Stimulated activated CD8-positive, alpha-beta memory T cell treated with anti-CD3 and anti-CD28 coated beads, Interleukin-15, amount 100 ng/mL, for 1 hour (primary cell): ENCODE results near the gene C1QB.
A peak's percentile ranks its signal among the peaks of the same experiment; 100 is the strongest.

Source experiments
- DNase-seq: peaks from one replicate; pipeline ENCODE4 v3.0.0-alpha.2; 2020; ENCODE audit warnings: low read depth

C1QB gene

DNA sequence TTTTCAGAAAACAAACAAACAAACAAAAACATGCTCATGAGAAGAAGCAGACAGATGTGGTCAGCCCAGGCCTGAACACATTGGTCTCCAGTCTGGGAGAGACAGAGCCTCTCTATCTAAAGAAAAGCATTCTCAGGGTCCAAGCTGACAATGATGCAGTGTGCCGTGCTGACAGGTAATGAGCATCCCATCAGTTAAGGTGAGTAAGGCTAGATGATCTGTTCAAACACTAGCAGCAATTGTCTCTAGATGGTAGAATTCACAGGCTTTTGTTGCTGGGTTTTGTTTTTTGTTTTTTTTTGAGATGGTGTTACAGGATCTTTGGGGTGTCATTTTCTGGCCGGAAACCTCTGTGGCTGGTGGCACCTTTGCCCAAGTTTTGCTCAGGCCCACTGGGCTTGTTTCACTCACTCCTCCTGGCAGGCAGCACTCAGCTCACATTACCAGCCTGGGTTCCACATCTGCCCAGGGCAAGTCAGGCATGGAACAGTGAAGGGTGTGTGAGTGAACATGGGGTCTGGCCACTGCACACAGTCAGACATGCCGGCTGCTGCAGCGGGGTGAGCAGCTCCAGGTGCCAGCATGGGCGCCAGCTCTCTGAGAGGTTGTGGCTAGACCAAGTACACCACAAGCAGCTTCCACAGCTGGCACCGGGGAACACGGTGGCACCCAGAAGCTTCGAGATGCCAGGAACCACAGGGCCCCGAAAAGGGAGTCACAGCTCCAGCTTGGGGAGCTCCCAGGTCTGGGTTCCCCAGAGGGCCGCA lies 19.2 kb upstream of the C1QB start:
- no peak for DNase-seq

DNA sequence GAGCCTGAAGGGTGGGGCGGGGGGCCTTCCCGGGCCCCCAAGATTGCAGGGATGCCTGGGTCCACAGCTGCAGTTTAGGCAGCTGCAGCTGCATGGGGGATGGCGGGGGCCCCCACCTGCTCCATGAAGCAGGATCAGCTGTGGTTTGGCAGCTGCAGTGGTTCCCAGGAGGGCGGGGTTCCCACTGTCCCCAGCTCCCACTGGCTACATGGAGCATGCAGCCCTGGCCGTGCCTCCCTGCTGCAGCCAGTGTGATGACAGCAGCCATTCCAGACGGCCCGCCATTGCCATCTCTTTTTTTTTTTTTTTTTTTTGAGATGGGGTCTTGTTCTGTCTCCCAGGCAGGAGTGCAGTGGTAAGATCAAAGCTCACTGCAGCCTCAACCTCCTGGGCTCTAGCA lies 17.6 kb upstream of the C1QB start:
- DNase-seq, result no peak

DNA sequence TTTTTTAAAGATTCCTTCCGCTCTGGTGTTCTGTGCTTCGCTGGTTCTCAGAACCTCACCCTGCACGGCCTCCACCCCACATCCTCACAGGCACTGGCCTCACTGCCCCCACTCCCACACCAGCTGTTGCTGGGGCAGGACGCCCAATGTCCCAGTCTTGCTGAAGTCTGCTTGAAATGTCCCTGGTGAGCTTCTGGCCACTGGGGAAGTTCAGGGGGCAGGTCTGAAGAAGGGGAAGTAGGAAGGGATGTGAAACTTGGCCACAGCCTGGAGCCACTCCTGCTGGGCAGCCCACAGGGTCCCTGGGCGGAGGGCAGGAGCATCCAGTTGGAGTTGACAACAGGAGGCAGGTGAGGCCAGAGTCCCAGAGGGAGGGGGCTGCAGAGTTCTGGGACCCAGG lies 16.7 kb upstream of the C1QB start, which contains the start of gene C1QA:
C1QA (plus strand) TSS at position 276 of the 400 bp plus-strand sequence. CDS start 989 bp downstream, outside the sequence.
- DNase-seq, result no peak

DNA sequence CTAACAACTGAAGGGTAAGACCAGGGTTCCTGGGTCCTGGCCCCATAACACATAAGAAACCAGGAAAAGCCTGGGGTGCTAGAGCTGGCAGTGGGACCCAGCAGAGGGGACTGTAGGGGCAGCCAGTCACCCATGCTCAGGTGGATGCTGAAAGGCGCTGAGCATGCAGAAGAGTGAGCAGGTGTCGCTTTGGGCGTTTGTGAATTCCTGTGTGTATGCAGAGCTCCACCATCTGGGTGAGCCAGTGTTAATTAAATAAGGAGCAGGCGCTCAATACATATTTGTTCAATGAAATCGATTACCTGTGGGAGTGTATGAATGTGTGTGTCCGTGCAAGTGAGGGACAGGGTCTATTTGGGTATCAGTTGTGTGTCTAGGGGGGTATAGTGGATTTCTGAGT lies 16.1 kb upstream of the C1QB start:
- DNase-seq, result no peak

DNA sequence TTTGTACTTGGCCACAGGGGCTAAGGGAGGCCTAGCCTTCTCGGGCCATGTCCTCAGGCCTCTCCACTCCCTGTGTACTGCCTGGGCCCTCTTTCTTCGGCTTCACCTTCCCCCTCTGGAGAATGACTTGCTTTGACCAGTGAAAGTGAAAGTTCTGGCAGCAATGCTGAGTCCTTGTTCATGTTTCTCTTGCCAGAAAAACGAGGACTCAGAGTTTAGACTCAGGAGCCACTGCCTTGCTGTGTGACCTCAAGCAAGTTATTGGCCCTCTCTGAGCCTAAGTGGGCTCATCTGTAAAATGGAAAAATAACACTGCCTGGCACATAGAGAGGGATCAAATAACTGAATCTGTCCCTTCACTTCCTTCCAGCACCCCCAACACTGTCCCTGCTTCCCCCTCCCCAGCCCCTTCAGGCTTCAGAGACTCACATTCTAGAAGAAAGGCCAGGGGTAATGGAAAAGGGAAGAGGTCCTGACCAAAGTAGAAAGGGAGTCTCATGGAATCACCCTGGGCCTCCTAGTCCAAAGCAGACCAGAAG lies 15.1 kb upstream of the C1QB start:
- DNase-seq, result no peak

DNA sequence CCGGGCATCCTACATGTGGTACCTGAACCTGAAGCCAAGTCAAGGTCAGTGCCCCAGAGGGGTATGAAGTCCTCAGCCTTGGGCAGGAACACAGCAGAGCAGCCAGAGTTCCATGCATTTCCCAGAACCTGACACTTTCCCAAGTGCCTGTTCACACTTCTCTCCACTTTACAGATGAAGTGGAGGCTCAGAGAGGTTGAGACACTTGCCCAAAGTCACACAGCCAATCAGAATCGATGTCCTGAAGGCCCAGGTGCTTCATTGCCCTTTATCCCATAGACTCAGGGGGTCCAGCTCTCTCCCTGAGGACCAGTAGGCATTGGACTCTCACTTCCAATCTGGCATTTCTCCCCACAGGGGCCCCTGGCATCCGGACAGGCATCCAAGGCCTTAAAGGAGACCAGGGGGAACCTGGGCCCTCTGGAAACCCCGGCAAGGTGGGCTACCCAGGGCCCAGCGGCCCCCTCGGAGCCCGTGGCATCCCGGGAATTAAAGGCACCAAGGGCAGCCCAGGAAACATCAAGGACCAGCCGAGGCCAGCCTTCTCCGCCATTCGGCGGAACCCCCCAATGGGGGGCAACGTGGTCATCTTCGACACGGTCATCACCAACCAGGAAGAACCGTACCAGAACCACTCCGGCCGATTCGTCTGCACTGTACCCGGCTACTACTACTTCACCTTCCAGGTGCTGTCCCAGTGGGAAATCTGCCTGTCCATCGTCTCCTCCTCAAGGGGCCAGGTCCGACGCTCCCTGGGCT lies 14.4 kb upstream of the C1QB start:
- DNase-seq, result no peak

DNA sequence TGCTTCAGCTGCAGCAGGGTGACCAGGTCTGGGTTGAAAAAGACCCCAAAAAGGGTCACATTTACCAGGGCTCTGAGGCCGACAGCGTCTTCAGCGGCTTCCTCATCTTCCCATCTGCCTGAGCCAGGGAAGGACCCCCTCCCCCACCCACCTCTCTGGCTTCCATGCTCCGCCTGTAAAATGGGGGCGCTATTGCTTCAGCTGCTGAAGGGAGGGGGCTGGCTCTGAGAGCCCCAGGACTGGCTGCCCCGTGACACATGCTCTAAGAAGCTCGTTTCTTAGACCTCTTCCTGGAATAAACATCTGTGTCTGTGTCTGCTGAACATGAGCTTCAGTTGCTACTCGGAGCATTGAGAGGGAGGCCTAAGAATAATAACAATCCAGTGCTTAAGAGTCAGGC lies 13.8 kb upstream of the C1QB start:
- DNase-seq, result no peak

DNA sequence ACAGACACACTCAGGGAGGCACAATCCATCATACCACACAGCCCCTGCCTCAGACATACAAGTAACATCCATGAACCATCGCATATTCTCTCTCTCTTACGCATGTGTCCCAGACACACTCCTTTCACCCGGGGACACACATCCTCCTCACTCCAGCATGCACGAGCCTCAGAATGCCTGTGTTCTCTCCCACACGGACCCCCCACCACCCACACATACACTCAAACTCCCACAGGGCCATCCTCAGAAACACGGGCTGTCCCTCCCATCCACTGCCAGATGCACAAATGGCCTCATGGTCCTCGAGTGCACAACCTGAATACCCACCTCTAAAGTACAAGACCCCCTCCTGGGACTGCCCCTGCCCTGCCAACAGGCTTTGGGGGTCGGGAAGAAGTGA lies 11.8 kb upstream of the C1QB start:
- DNase-seq, result no peak

DNA sequence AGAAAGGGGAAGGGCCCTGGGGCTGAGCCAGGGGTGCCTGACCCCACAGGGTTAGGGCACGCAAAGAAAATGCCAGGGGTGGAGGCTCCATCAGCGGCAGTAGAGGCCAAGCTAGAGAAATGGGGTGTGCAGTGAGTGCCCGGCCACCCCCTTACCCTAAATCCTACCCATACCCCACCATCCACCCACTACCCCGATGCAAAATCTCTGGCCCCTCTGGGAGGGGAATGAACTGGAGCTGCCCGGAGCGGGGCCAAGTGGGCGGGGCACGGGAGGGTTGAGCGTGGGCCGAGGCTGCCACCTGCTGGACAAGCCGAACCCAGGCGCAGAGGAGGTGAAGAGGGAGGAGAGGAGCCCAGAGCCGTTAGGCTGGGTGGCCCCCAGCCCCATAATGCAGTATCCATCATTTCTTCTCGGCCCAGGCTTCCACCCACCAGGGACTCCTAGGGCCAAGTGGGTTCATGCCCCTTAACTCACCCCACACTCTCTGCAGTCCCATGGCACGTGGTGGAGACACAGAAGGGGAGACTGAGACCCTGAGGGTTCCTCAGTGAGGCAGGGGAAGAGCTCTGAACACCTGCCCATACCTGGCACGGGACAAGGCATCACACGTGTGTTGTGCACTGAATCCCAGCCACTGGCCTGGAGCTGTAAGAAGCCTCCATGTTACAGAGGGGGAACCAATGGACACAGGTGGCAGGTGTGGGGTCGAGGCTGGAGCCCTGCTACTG lies 11.0 kb upstream of the C1QB start:
- DNase-seq, result peak; percentile 51

DNA sequence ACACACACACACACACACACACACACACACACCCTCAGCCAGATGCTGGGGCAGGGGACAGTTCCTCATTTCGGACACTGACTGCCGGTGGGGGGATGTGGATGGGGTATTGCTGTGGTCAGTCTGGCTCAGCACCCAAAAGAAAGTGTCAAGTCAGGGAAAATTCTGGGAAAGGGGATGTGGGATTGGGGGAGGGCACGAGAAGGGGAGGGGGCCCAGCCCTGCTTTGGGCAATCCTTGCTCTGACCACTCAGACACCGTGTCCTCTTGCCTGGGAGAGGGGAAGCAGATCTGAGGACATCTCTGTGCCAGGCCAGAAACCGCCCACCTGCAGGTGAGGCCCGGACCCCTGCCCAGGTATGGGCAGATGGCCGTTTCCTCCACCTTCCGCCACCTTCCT lies 9.7 kb upstream of the C1QB start, which contains the start of gene C1QC:
C1QC (plus strand) TSS at position 253 of the 400 bp plus-strand sequence. CDS start 391 bp downstream, outside the sequence.
- no peak for DNase-seq

DNA sequence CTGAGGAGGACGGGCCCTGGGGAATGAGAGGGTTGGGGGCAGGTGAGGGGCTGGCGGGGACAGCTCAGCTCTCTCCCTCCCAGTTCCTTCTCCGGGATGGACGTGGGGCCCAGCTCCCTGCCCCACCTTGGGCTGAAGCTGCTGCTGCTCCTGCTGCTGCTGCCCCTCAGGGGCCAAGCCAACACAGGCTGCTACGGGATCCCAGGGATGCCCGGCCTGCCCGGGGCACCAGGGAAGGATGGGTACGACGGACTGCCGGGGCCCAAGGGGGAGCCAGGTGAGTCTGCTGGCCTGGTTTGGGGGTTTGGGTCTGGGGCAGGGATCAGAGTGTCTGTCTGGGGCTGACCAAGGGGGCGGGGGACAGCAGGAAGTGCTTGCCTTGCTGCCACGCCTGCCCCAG lies 9.1 kb upstream of the C1QB start:
- no peak for DNase-seq

DNA sequence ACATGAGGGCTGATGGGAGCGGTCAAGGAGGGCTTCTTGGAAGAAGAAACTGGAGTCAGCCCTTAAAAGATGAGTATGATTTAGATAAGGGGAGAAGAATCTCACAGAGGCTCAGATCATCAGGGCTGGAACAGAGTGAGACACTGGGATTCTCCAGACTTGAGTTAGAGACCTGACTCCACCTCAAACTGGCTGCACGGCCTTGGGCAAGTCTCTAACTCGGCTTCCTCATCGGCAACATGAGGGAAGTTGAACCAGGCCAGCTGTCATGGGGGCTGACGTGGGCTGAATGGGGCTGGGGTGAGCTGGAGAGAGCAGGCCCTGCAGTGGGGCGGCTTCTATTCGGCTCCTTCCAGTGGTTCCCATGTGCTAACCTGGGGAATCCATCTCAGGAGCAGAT lies 7.1 kb upstream of the C1QB start:
- no peak for DNase-seq

DNA sequence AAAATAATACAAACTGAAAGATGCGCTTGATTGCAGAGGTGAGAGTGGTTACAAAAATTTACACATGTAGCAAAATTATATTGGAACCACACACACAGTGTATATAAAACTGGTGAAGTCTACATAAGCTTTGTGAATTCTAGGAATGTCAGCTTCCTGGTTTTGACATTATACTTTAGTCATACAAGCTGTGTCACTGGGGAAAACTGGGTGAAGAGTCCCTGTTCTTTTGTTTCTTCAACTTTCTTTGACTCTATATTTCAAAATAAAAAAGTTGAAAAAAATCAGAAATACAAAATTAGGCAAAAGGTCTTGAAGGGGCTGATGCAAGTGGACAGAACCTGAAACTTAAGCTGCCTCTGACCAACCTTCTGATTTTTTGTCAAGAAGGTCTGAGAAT lies 6.7 kb upstream of the C1QB start:
- DNase-seq, result no peak

DNA sequence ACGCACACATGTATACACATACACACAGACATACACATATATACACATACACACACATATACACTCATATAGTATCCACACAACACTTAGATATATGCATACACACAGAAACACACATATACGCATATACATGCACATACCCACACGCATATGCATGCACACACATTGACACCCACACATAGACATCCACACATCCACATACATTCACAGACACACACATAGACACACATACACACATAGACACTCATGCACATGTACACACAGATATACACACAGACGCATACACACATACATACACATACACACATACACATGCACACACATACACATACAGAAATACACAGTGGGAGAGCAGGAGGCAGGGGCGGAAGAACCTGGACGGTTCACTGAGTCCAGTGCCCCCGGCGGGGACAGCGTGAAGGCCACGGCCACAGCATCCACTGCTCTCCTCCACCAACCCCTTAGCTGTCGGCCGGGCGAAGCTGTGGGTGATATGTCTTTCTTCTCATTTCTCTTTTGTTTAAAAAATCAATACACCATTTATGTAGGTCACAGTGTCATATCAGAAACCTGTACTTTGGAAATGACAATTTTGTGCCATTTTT lies 2.8 kb upstream of the C1QB start:
- DNase-seq, result no peak

DNA sequence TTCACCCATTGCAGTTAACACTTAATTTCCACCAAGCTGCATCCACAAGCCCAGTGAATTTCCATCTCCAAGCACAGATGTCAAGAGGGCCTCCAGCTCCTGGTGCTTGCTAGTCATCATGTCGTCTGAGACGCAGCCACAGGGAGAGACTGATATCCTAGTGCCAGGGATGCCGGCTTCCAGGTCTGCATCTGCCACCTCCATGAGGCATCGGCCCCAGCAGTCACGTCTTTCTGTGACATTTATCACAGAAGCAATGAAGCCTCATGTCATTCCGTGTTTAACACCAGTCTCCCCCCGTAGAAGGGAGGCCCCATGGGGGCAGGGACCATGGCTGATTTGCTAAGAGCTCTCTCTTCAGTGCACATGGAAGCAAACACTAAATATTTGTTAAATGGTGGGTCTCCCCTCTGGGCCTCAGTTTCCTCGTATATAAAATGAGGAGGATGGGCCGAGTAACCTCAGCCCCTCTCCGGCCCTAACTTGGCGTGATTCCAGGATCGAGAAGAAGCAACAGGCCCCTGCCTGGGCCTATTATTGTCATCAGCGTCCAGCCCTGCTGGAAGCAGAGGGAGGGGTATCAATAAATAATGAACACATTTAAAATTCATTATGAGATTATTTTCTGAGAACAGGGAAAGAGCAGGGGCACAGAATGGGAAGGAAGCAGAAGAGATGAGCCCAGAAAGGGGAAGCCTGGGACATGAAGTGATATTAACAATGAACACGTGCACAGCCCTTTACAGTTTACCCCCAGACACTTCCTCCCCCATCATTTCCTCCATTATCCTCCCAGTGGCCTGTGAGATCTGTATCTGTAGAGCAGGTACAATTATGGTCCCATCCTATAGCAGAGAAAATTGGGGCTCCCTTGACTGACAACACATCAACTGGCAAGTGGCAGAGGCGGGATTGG lies 837 bp upstream of the C1QB start:
- DNase-seq, result no peak

DNA sequence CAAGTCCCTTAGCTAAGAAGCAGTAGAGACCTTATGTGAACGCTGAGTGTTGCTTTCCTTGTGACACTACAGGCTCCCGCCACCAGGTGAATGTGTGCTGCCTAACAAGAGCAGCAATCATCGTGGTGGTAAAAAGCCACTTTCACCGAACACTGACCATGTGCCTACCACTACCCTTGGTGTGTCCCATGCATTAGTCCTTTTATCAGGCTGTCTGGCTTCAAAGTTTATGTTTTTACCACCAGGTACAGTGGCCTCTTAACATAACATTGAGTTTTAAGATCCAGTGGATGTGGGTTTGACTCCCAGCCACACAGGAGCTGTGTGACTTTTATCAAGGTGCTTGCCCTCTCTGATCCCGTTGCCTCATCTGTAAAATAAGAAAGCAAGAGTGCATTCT lies 1.7 kb downstream of the C1QB start:
- no peak for DNase-seq

DNA sequence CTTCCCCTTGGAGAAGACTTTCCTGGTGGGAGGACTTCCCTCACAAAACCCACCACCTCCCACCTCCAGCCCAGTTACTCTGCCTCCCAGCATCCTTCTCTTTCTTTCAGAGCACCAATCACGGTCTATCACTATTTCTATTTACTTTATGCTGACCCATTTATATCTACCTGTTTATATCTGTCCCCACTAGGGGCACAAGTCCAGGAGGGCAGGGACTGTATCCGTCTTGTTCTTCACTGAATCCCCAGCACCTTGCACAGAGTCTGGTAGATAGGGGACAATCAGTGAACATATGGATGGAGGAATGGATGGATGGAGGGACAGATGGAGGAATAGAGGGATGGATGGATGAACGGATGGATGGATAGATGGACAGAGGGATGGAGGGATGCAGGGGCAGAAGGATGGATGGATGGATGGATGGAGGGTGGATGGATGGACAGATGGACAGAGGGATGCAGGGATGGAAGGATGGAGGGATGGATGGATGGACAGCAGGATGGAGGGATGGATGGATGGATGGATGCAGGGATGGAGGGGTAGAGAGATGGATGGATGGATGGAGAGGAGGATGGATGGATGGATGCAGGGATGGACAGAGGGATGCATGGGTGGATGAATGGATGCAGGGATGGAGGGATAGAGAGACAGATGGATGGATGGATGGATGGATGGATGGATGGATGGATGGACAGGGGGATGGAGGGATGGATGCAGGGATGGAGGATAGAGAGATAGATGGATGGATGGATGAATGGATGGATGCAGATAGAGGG lies 5.5 kb downstream of the C1QB start:
- DNase-seq, result no peak

DNA sequence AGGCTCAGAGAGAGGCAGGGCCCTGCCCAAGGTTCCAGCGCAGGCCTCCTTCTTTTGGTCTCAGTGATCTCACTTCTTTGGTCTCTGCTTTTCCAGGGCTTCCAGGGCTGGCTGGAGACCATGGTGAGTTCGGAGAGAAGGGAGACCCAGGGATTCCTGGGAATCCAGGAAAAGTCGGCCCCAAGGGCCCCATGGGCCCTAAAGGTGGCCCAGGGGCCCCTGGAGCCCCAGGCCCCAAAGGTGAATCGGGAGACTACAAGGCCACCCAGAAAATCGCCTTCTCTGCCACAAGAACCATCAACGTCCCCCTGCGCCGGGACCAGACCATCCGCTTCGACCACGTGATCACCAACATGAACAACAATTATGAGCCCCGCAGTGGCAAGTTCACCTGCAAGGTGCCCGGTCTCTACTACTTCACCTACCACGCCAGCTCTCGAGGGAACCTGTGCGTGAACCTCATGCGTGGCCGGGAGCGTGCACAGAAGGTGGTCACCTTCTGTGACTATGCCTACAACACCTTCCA lies 7.7 kb downstream of the C1QB start:
- DNase-seq, result no peak

DNA sequence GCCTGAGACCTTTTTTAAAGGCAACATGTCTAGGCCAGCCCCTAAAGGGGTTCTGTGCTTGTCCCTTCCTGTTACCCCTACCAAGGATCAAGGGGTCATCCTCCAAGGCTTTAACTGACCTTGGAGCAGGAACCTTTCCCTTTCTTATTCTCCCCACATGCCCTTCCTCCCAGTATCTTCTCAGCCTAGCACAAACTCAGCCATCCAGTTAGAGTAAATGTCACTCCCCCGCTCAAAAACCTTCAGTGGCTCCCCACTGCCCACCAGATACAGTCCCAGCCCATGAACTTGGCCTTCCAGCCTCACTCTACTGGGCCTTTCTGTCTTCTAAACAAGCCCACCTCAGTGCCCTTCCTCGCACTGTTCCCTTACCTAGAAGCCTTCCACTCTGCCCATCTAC lies 8.8 kb downstream of the C1QB start:
- no peak for DNase-seq

DNA sequence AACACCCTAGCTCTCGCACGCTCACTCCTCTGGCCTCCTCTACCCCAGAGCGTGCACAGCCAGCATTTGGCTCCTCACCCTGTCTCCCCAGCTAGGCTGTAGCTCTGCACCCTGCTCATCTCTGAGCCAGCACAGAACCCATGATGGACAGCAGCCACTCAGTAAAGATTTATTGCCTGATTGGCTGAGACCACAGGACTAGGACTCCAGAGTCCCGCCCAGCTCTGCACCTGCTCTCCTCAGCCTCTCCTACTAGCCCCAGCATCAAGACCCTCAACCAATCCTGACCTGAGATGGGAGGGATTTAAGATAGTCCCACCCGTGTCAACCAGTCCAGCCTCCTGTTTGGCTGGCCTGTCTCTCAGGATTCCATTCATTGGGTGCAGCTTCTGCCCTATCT lies 9.3 kb downstream of the C1QB start:
- no peak for DNase-seq
